OCI-LY1 (cell line): ENCODE measurements around the gene MAP3K7CL.

ENCODE experiments used
- H2AFZ ChIP-seq: fragments of 200-600 bp; sonication (generic), shearing (Covaris generic); 2 replicates; pipeline ENCODE4 v1.6.0; 2014; ENCODE audit warnings: antibody characterized with exemption, mild to moderate bottlenecking, low read length
- H3F3A ChIP-seq: fragments of 200-600 bp; sonication (generic), shearing (Covaris generic); 2 replicates; pipeline ENCODE4 v1.6.0; 2014; ENCODE audit warnings: mild to moderate bottlenecking, antibody characterized with exemption, low read length, moderate library complexity; ENCODE audit not compliant: insufficient read depth
- H3K27ac ChIP-seq: fragments of 200-600 bp; sonication (generic); 2 replicates; pipeline ENCODE4 v1.5.1; 2014; ENCODE audit warnings: low read length, mixed run types, mild to moderate bottlenecking, low read depth; ENCODE audit not compliant: poor library complexity, severe bottlenecking
- H3K27me3 ChIP-seq: fragments of 200-600 bp; sonication (generic); 2 replicates; pipeline ENCODE4 v1.6.0; 2014; ENCODE audit warnings: antibody characterized with exemption, mild to moderate bottlenecking, low read length, moderate library complexity; ENCODE audit not compliant: insufficient read depth
- H3K36me3 ChIP-seq: fragments of 200-600 bp; sonication (generic); 2 replicates; pipeline ENCODE4 v1.6.1; 2014; ENCODE audit warnings: mild to moderate bottlenecking, antibody characterized with exemption, low read length, moderate library complexity, mixed read lengths; ENCODE audit not compliant: insufficient read depth
- H3K4me1 ChIP-seq: fragments of 200-600 bp; sonication (generic); 2 replicates; pipeline ENCODE4 v1.5.1; 2014; ENCODE audit warnings: mild to moderate bottlenecking, low read length, moderate library complexity; ENCODE audit not compliant: insufficient read depth, severe bottlenecking
- H3K4me2 ChIP-seq: fragments of 200-600 bp; sonication (generic), shearing (Covaris generic); 2 replicates; pipeline ENCODE4 v1.6.1; 2014; ENCODE audit warnings: low read length
- H3K4me3 ChIP-seq: fragments of 200-600 bp; sonication (generic); 2 replicates; pipeline ENCODE4 v1.5.1; 2014; ENCODE audit warnings: low read length, low read depth, mild to moderate bottlenecking, mixed read lengths; ENCODE audit not compliant: poor library complexity, severe bottlenecking
- H3K79me2 ChIP-seq: fragments of 200-600 bp; shearing (Covaris generic); 2 replicates; pipeline ENCODE4 v1.6.1; 2016; ENCODE audit warnings: mixed run types, low read length, mixed read lengths; ENCODE audit not compliant: insufficient read depth
- H3K9ac ChIP-seq: fragments of 200-600 bp; sonication (generic), shearing (Covaris generic); 2 replicates; pipeline ENCODE4 v1.6.1; 2014; ENCODE audit warnings: mild to moderate bottlenecking, low read length, mixed read lengths
- H3K9me2 ChIP-seq: fragments of 200-600 bp; sonication (generic), shearing (Covaris generic); 2 replicates; pipeline ENCODE4 v1.6.1; 2014; ENCODE audit warnings: low read depth, mild to moderate bottlenecking, low read length, mixed read lengths
- H3K9me3 ChIP-seq: fragments of 200-600 bp; shearing (Covaris generic); 2 replicates; pipeline ENCODE4 v1.6.1; 2014; ENCODE audit warnings: low read length, mixed read lengths
- H4K20me1 ChIP-seq: fragments of 200-600 bp; sonication (generic), shearing (Covaris generic); 2 replicates; pipeline ENCODE4 v1.6.0; 2016; ENCODE audit warnings: mild to moderate bottlenecking, low read length; ENCODE audit not compliant: insufficient read depth
- EZH2 ChIP-seq: fragments of 200-600 bp; sonication (generic), shearing (Covaris generic); IDR thresholded peaks from 2 replicates; pipeline ENCODE4 v1.8.0; 2017; ENCODE audit warnings: borderline replicate concordance, mixed run types, mild to moderate bottlenecking, antibody characterized with exemption, low read length, moderate library complexity, mixed read lengths
- TF ChIP-seq, protein P1 (sequence below): fragments of 200-600 bp; sonication (generic), shearing (Covaris generic); IDR thresholded peaks from 2 replicates; pipeline ENCODE4 v1.5.1; 2017; ENCODE audit warnings: mild to moderate bottlenecking, antibody characterized with exemption, low read length, moderate library complexity, mixed read lengths

Gene MAP3K7CL

GRCh38 chr21:29102791-29103257 is 27.6 kb upstream of the MAP3K7CL start:
- Histone ChIP-seq H3K4me1 (no peaks in the 10 kb centered on the region), H3K36me3 (no peaks in the 10 kb centered on the region), H4K20me1 (no peaks in the 10 kb centered on the region), H3F3A (no peaks in the 10 kb centered on the region), H3K79me2 (no peaks in the 10 kb centered on the region), H3K9me2 (no peaks in the 10 kb centered on the region), H3K4me3 (no peak overlapping the region), H3K4me2 (no peak overlapping the region), H3K27me3 (no peaks in the 10 kb centered on the region), H2AFZ (no peak overlapping the region), H3K27ac (no peak overlapping the region), H3K9ac (no peak overlapping the region), H3K9me3 (no peaks in the 10 kb centered on the region)
- TF ChIP-seq, protein P1, sequence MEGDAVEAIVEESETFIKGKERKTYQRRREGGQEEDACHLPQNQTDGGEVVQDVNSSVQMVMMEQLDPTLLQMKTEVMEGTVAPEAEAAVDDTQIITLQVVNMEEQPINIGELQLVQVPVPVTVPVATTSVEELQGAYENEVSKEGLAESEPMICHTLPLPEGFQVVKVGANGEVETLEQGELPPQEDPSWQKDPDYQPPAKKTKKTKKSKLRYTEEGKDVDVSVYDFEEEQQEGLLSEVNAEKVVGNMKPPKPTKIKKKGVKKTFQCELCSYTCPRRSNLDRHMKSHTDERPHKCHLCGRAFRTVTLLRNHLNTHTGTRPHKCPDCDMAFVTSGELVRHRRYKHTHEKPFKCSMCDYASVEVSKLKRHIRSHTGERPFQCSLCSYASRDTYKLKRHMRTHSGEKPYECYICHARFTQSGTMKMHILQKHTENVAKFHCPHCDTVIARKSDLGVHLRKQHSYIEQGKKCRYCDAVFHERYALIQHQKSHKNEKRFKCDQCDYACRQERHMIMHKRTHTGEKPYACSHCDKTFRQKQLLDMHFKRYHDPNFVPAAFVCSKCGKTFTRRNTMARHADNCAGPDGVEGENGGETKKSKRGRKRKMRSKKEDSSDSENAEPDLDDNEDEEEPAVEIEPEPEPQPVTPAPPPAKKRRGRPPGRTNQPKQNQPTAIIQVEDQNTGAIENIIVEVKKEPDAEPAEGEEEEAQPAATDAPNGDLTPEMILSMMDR: no peak
- no peak for TF ChIP-seq EZH2

GRCh38 chr21:29104239-29104708 is 26.2 kb upstream of the MAP3K7CL start:
- Histone ChIP-seq H3K9ac (no peak overlapping the region), H3F3A (no peaks in the 10 kb centered on the region), H3K79me2 (no peaks in the 10 kb centered on the region), H3K36me3 (no peaks in the 10 kb centered on the region), H3K27ac (no peak overlapping the region), H2AFZ (no peak overlapping the region), H4K20me1 (no peaks in the 10 kb centered on the region), H3K4me3 (no peak overlapping the region), H3K4me2 (no peak overlapping the region), H3K27me3 (no peaks in the 10 kb centered on the region), H3K9me3 (no peaks in the 10 kb centered on the region), H3K4me1 (no peaks in the 10 kb centered on the region), H3K9me2 (no peaks in the 10 kb centered on the region)
- TF ChIP-seq, protein P1: no peak
- no peak for TF ChIP-seq EZH2

DNA sequence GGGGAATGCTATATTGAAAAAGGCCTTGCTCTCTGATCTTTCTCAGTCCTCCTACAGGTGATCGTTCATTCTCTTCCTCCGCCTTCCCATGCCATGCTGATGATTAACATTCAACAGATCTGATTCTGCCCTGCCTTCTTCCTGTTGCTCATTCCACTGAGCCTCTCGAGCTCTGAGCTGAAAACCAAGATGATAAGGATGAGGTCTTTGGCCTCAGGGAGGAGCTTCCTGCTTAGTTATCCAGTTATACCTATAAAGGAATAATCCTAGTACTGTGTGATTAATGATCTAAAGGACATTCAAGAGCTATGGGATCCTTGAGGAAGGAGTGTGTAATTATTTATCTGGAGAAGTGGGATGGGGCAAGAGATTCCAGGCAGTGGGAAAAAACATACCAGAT is 25.2 kb upstream of the MAP3K7CL start:
- H3K27me3 ChIP-seq: no peaks in the 10 kb centered on the region
- TF ChIP-seq, protein P1: no peak
- TF ChIP-seq EZH2: no peak
- H3K4me3 ChIP-seq: no peak overlapping the region
- no peaks in the 10 kb centered on the region for H3K79me2 ChIP-seq
- no peak overlapping the region for H3K9ac ChIP-seq
- no peak overlapping the region for H3K27ac ChIP-seq
- H3K9me2 ChIP-seq: no peaks in the 10 kb centered on the region
- H2AFZ ChIP-seq: no peak overlapping the region
- no peaks in the 10 kb centered on the region for H3K9me3 ChIP-seq
- H3K36me3 ChIP-seq: no peaks in the 10 kb centered on the region
- no peaks in the 10 kb centered on the region for H3F3A ChIP-seq
- H3K4me2 ChIP-seq: no peak overlapping the region
- H4K20me1 ChIP-seq: no peaks in the 10 kb centered on the region
- no peaks in the 10 kb centered on the region for H3K4me1 ChIP-seq
